DOHH2 (cell line): Measurements from ENCODE around the gene ARCN1.

ENCODE experiments used
- H3F3A ChIP-seq: fragments of 200-600 bp; sonication (generic), shearing (Covaris generic); 2 replicates; pipeline ENCODE4 v1.6.0; 2016; ENCODE audit warnings: antibody characterized with exemption, mild to moderate bottlenecking; ENCODE audit not compliant: control insufficient read depth, insufficient read depth
- H3K27ac ChIP-seq: fragments of 200-600 bp; sonication (generic); 2 replicates; pipeline ENCODE4 v1.5.1; 2014; ENCODE audit warnings: low read depth, mild to moderate bottlenecking, low read length, moderate library complexity
- H3K27me3 ChIP-seq: fragments of 200-600 bp; sonication (generic); 2 replicates; pipeline ENCODE4 v1.6.1; 2014; ENCODE audit warnings: mild to moderate bottlenecking, low read length, mixed read lengths; ENCODE audit not compliant: control insufficient read depth
- H3K36me3 ChIP-seq: fragments of 200-600 bp; sonication (generic); 2 replicates; pipeline ENCODE4 v1.6.1; 2014; ENCODE audit warnings: mild to moderate bottlenecking, low read length, moderate library complexity, mixed read lengths; ENCODE audit not compliant: control insufficient read depth
- H3K4me1 ChIP-seq: fragments of 200-600 bp; sonication (generic); 2 replicates; pipeline ENCODE4 v1.6.1; 2014; ENCODE audit warnings: mild to moderate bottlenecking, low read length, mixed read lengths; ENCODE audit not compliant: control insufficient read depth
- H3K4me2 ChIP-seq: fragments of 200-600 bp; sonication (generic); 2 replicates; pipeline ENCODE4 v1.6.0; 2014; ENCODE audit warnings: mild to moderate bottlenecking, low read length, moderate library complexity
- H3K4me3 ChIP-seq: fragments of 200-600 bp; sonication (generic); 2 replicates; pipeline ENCODE4 v1.5.1; 2014; ENCODE audit warnings: mild to moderate bottlenecking, low read length, mixed read lengths
- H3K79me2 ChIP-seq: fragments of 200-600 bp; sonication (generic); 2 replicates; pipeline ENCODE4 v1.6.1; 2014; ENCODE audit warnings: mild to moderate bottlenecking, low read length, mixed read lengths; ENCODE audit not compliant: control insufficient read depth
- H3K9me2 ChIP-seq: fragments of 200-600 bp; sonication (generic); replicated peaks from 2 replicates; pipeline ENCODE4 v1.6.1; 2014; ENCODE audit warnings: mild to moderate bottlenecking, low read length, mixed read lengths; ENCODE audit not compliant: control insufficient read depth
- H3K9me3 ChIP-seq: fragments of 200-600 bp; sonication (generic); 2 replicates; pipeline ENCODE4 v1.6.1; 2014; ENCODE audit warnings: antibody characterized with exemption, low read length, mixed read lengths; ENCODE audit not compliant: control insufficient read depth, insufficient read depth
- H4K20me1 ChIP-seq: fragments of 200-600 bp; sonication (generic); 2 replicates; pipeline ENCODE4 v1.6.0; 2014; ENCODE audit warnings: low read depth, mild to moderate bottlenecking, antibody characterized with exemption, low read length, moderate library complexity; ENCODE audit not compliant: control insufficient read depth, insufficient read depth
- CTCF ChIP-seq: fragments of 200-600 bp; sonication (generic); IDR thresholded peaks from one replicate; pipeline ENCODE4 v1.5.1; 2014; ENCODE audit warnings: antibody characterized with exemption, mild to moderate bottlenecking, low read depth, low read length; ENCODE audit not compliant: poor library complexity, severe bottlenecking
- EZH2phosphoT487 ChIP-seq: fragments of 200-600 bp; sonication (generic); IDR thresholded peaks from 2 replicates; pipeline ENCODE4 v1.6.1; 2017; ENCODE audit warnings: borderline replicate concordance, mild to moderate bottlenecking, antibody characterized with exemption, low read length, moderate library complexity, mixed read lengths

Gene ARCN1

GRCh38 chr11:118639899-118640298, 67.7 kb downstream of the ARCN1 start:
- H3K36me3 ChIP-seq = no peaks in the 10 kb centered on the region
- no peak for TF ChIP-seq CTCF

DNA sequence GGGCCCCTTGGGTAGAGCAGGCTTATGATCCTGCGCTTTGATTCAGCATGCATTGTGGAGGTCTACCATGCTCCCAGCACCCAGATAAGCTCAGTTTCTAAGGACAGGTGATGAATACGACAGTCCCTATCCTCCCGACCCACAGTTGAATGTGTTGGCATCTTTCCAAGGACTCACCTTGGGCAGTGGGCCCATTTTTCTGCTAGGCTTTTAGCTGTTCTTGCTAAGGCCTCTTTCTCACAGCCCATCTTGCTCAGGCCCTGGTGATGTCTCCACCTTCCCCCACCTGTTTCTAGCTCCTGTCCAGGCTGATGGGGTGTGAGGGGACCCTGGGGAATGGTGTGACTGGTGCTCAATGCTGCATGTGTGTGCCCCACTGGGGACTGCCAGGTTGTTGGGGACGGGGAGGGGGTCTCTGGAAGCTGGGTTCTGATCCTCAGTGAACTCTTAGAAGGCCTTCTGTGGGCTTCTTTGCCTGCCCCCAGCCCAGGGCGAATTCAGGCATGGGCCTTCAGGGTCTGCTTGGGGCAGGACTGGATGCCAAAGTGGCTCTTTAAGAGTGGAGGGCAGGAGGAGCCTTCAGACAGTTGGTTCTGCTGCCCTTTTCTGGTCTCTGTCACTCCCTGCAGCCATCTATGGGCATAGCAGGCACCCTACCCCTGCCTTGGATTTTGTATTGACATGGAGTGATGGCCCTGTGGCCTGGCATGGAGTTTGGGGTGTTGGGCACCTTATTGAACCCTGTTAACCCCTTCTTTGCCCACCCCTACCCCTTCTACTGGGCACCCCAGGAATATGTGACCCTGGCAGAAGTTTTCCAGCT, 68.3 kb downstream of the ARCN1 start:
- no peak for TF ChIP-seq CTCF
- no peak for TF ChIP-seq EZH2phosphoT487
- no peaks in the 10 kb centered on the region for H3K36me3 ChIP-seq
- no peak overlapping the region for H3K4me3 ChIP-seq
- no peaks in the 10 kb centered on the region for H3K79me2 ChIP-seq
- no peak overlapping the region for H3K4me2 ChIP-seq
- no peaks in the 10 kb centered on the region for H3F3A ChIP-seq
- H3K4me1 ChIP-seq = no peaks in the 10 kb centered on the region
- H3K9me3 ChIP-seq = no peaks in the 10 kb centered on the region
- H4K20me1 ChIP-seq = no peaks in the 10 kb centered on the region
- H3K27me3 ChIP-seq = peaks cover 8% of the 10 kb centered on the region
- H3K27ac ChIP-seq = no peak overlapping the region
- no peaks in the 10 kb centered on the region for H3K9me2 ChIP-seq

More at GRCh38 chr11:118639899-118640298, 67.7 kb downstream of the ARCN1 start:
- H3K27ac ChIP-seq = no peak overlapping the region
- H3K79me2 ChIP-seq = no peaks in the 10 kb centered on the region
- H4K20me1 ChIP-seq = no peaks in the 10 kb centered on the region
- no peaks in the 10 kb centered on the region for H3K9me2 ChIP-seq
- no peaks in the 10 kb centered on the region for H3F3A ChIP-seq
- H3K27me3 ChIP-seq = peaks cover 8% of the 10 kb centered on the region
- H3K9me3 ChIP-seq = no peaks in the 10 kb centered on the region
- no peak overlapping the region for H3K4me3 ChIP-seq
- H3K4me2 ChIP-seq = no peak overlapping the region
- no peaks in the 10 kb centered on the region for H3K4me1 ChIP-seq

GRCh38 chr11:118641397-118642019, 69.3 kb downstream of the ARCN1 start:
- Histone ChIP-seq H3K27me3 (peaks cover 2% of the 10 kb centered on the region; the same call in 1 of the 2 replicates), H3K9me2 (no peaks in the 10 kb centered on the region), H3K9me3 (no peaks in the 10 kb centered on the region), H3K4me1 (no peaks in the 10 kb centered on the region), H4K20me1 (no peaks in the 10 kb centered on the region), H3K36me3 (no peaks in the 10 kb centered on the region), H3F3A (no peaks in the 10 kb centered on the region), H3K4me2 (no peak overlapping the region), H3K27ac (no peak overlapping the region), H3K4me3 (no peak overlapping the region), H3K79me2 (no peaks in the 10 kb centered on the region)
- TF ChIP-seq EZH2phosphoT487 (no peak), CTCF (no peak)
